ENCODE data around the gene PLA2G10.
"Not testable (repeated sequence)": the region's sequence is repeated elsewhere in the genome, so short reads cannot be mapped to it uniquely, and the experiment has no call there.

PLA2G10 gene

GRCh38 chr16:14694129-14694528 is at the start of gene PLA2G10:
Gene PLA2G10 (minus strand): TSS chr16:14694308. CDS start chr16:14694229, 79 bp downstream.
- not testable (repeated sequence) for DNase-seq

- DNase-seq, result not testable (repeated sequence)
Observed at GRCh38 chr16:14742273-14743128, 48.4 kb upstream of the PLA2G10 start, which contains the start of gene NPIPA2. Gene NPIPA2 (plus strand): TSS chr16:14742533. CDS start chr16:14748066, 5,533 bp downstream.

GRCh38 chr16:14741794-14742193 is 47.7 kb upstream of the PLA2G10 start:
- not testable (repeated sequence) for DNase-seq

- DNase-seq, result not testable (repeated sequence)
Observed at GRCh38 chr16:14740832-14741385, 46.8 kb upstream of the PLA2G10 start.

- DNase-seq, result not testable (repeated sequence)
Observed at GRCh38 chr16:14733233-14733632, 39.1 kb upstream of the PLA2G10 start.

GRCh38 chr16:14703156-14704011 is 9.3 kb upstream of the PLA2G10 start, which contains the start of gene NPIPA3:
Gene NPIPA3 (plus strand): TSS chr16:14703411. CDS start chr16:14708944, 5,533 bp downstream.
- not testable (repeated sequence) for DNase-seq

- not testable (repeated sequence) for DNase-seq
Observed at GRCh38 chr16:14702672-14703071, 8.6 kb upstream of the PLA2G10 start.

GRCh38 chr16:14701859-14702258 is 7.8 kb upstream of the PLA2G10 start:
- DNase-seq, result not testable (repeated sequence)

- not testable (repeated sequence) for DNase-seq
Observed at GRCh38 chr16:14685870-14686793, 8.0 kb downstream of the PLA2G10 start.

- DNase-seq, result no peak
Observed at GRCh38 chr16:14682121-14682520, 12.0 kb downstream of the PLA2G10 start.

GRCh38 chr16:14681115-14681514 is 13.0 kb downstream of the PLA2G10 start:
- no peak for DNase-seq

GRCh38 chr16:14680396-14680795 is 13.7 kb downstream of the PLA2G10 start:
- not testable (repeated sequence) for DNase-seq

GRCh38 chr16:14678748-14679497 is 15.2 kb downstream of the PLA2G10 start:
- DNase-seq, result no peak

- no peak for DNase-seq
Observed at GRCh38 chr16:14677627-14678026, 16.5 kb downstream of the PLA2G10 start.

- no peak for DNase-seq
Observed at GRCh38 chr16:14676633-14677032, 17.5 kb downstream of the PLA2G10 start.

- no peak for DNase-seq
Observed at GRCh38 chr16:14672403-14672971, 21.6 kb downstream of the PLA2G10 start.

- DNase-seq, result peak; percentile 46
Observed at GRCh38 chr16:14669776-14670175, 24.3 kb downstream of the PLA2G10 start.

GRCh38 chr16:14668556-14669223 is 25.4 kb downstream of the PLA2G10 start:
- no peak for DNase-seq

GRCh38 chr16:14667347-14668266 is 26.5 kb downstream of the PLA2G10 start:
- no peak for DNase-seq

Measured in NCI-H345 (cell line).